HEK293 (cell line): ENCODE measurements around the gene AKAP8.
"Not testable (repeated sequence)": the region's sequence is repeated elsewhere in the genome, so short reads cannot be mapped to it uniquely, and the experiment has no call there.

Experiments used
- CTCF ChIA-PET: fragments of 350-600 bp; formaldehyde crosslinking; extraction: SDS; loops from one replicate; lab custom pipeline; 2021; ENCODE audit warnings: antibody characterized with exemption; lab: Yijun Ruan, JAX
- POLR2A ChIA-PET: fragments of 300-600 bp; formaldehyde crosslinking; extraction: SDS; loops from one replicate; lab custom pipeline; 2020; ENCODE audit warnings: antibody characterized with exemption, inconsistent platforms; lab: Yijun Ruan, JAX
- H3K27ac ChIP-seq: fragments of 200-500 bp; sonication (Bioruptor generic); 2 replicates; pipeline ENCODE4 v1.5.1; 2014; ENCODE audit warnings: low read depth, low read length, control low read depth, inconsistent platforms; ENCODE audit errors: extremely low read depth
- H3K36me3 ChIP-seq, 2 experiments: fragments of 200-500 bp in 1 of 2; sonication (Bioruptor generic) in 1 of 2; 1 replicate in 1 of 2; 2 replicates in 1 of 2; pipeline ENCODE4 v1.5.1; 2014 to 2017; ENCODE audit warnings: inconsistent platforms in 2 of 2, low read length in 2 of 2; ENCODE audit not compliant: control insufficient read depth in 2 of 2, insufficient read depth in 1 of 2
- H3K4me1 ChIP-seq: fragments of 200-500 bp; sonication (Bioruptor generic); 2 replicates; pipeline ENCODE4 v1.5.1; 2014; ENCODE audit warnings: mild to moderate bottlenecking, low read length, inconsistent platforms; ENCODE audit not compliant: control insufficient read depth, insufficient read depth
- H3K4me3 ChIP-seq: 2 replicates; pipeline ENCODE4 v1.5.1; 2011; ENCODE audit warnings: low read depth, mild to moderate bottlenecking, control low read depth, low read length, moderate library complexity
- H3K9me3 ChIP-seq: fragments of 200-500 bp; sonication (Bioruptor generic); 2 replicates; pipeline ENCODE4 v1.5.1; 2014; ENCODE audit warnings: low read depth, low read length, inconsistent platforms; ENCODE audit not compliant: control insufficient read depth, insufficient read depth
- EGR2 ChIP-seq: fragments of 450-650 bp; formaldehyde crosslinking; IDR thresholded peaks from 2 replicates; pipeline ENCODE4 v1.5.1; 2016; ENCODE audit warnings: low read depth, missing biosample characterization, missing genetic modification characterization
- KLF8 ChIP-seq: fragments of 450-650 bp; formaldehyde crosslinking; IDR thresholded peaks from 2 replicates; pipeline ENCODE4 v1.5.1; 2016; ENCODE audit warnings: missing biosample characterization, missing genetic modification characterization
- OSR2 ChIP-seq: fragments of 450-650 bp; formaldehyde crosslinking; IDR thresholded peaks from 2 replicates; pipeline ENCODE4 v1.5.1; 2016; ENCODE audit warnings: missing biosample characterization, missing genetic modification characterization
- PRDM1 ChIP-seq: fragments of 450-650 bp; formaldehyde crosslinking; IDR thresholded peaks from 2 replicates; pipeline ENCODE4; 2016; ENCODE audit warnings: missing biosample characterization, missing genetic modification characterization
- SCRT1 ChIP-seq: fragments of 450-650 bp; formaldehyde crosslinking; IDR thresholded peaks from 2 replicates; pipeline ENCODE4 v1.5.1; 2016; ENCODE audit warnings: missing biosample characterization, missing genetic modification characterization, borderline replicate concordance
- SP7 ChIP-seq: fragments of 450-650 bp; formaldehyde crosslinking; IDR thresholded peaks from 2 replicates; pipeline ENCODE4 v1.5.1; 2016; ENCODE audit warnings: missing biosample characterization, missing genetic modification characterization
- TRIM28 ChIP-seq: IDR thresholded peaks from 2 replicates; pipeline ENCODE4 v1.6.1; 2011; ENCODE audit warnings: low read length, control low read depth, borderline replicate concordance
- WT1 ChIP-seq: fragments of 450-650 bp; formaldehyde crosslinking; IDR thresholded peaks from 2 replicates; pipeline ENCODE4 v1.5.1; 2016; ENCODE audit warnings: missing biosample characterization, missing genetic modification characterization
- ZBTB17 ChIP-seq: fragments of 450-650 bp; formaldehyde crosslinking; IDR thresholded peaks from 2 replicates; pipeline ENCODE4 v1.5.1; 2016; ENCODE audit warnings: missing biosample characterization, missing genetic modification characterization
- ZEB2 ChIP-seq: fragments of 450-650 bp; formaldehyde crosslinking; IDR thresholded peaks from 2 replicates; pipeline ENCODE4 v1.5.1; 2016; ENCODE audit warnings: missing biosample characterization, missing genetic modification characterization
- ZNF121 ChIP-seq: fragments of 450-650 bp; formaldehyde crosslinking; IDR thresholded peaks from 2 replicates; pipeline ENCODE4 v1.5.1; 2016; ENCODE audit warnings: missing biosample characterization, missing genetic modification characterization
- ZNF335 ChIP-seq: fragments of 450-650 bp; formaldehyde crosslinking; conservative IDR thresholded peaks from 2 replicates; pipeline ENCODE4 v1.5.1; 2016; ENCODE audit warnings: missing biosample characterization, missing genetic modification characterization
- ZNF366 ChIP-seq: fragments of 450-650 bp; formaldehyde crosslinking; conservative IDR thresholded peaks from 2 replicates; pipeline ENCODE4 v1.5.1; 2016; ENCODE audit warnings: missing biosample characterization, missing genetic modification characterization
- ZNF561 ChIP-seq: fragments of 450-650 bp; IDR thresholded peaks from 2 replicates; pipeline ENCODE4 v1.5.1; 2018; ENCODE audit warnings: missing biosample characterization, missing genetic modification characterization, borderline replicate concordance
- ZNF600 ChIP-seq: fragments of 450-650 bp; formaldehyde crosslinking; IDR thresholded peaks from 2 replicates; pipeline ENCODE4 v1.5.1; 2016; ENCODE audit warnings: missing biosample characterization, missing genetic modification characterization
- ZNF654 ChIP-seq: fragments of 450-650 bp; formaldehyde crosslinking; IDR thresholded peaks from 2 replicates; pipeline ENCODE4 v1.5.1; 2016; ENCODE audit warnings: low read depth, missing biosample characterization, missing genetic modification characterization
- ZNF791 ChIP-seq: fragments of 450-650 bp; formaldehyde crosslinking; IDR thresholded peaks from 2 replicates; pipeline ENCODE4 v1.5.1; 2016; ENCODE audit warnings: missing biosample characterization, missing genetic modification characterization
- ZNF792 ChIP-seq: fragments of 450-650 bp; formaldehyde crosslinking; IDR thresholded peaks from 2 replicates; pipeline ENCODE4 v1.5.1; 2016; ENCODE audit warnings: missing biosample characterization, missing genetic modification characterization
- ZXDB ChIP-seq: fragments of 450-650 bp; formaldehyde crosslinking; IDR thresholded peaks from 2 replicates; pipeline ENCODE4 v1.5.1; 2016; ENCODE audit warnings: missing biosample characterization, missing genetic modification characterization
- TF ChIP-seq, protein P1 (sequence below): fragments of 450-650 bp; IDR thresholded peaks from 2 replicates; pipeline ENCODE4 v1.5.1; 2018; ENCODE audit warnings: missing biosample characterization, mild to moderate bottlenecking, missing genetic modification characterization
- TF ChIP-seq, protein P2 (sequence below): fragments of 450-650 bp; formaldehyde crosslinking; IDR thresholded peaks from 2 replicates; pipeline ENCODE4 v1.5.1; 2016; ENCODE audit warnings: missing biosample characterization, missing genetic modification characterization
- TF ChIP-seq, protein P3 (sequence below): fragments of 450-650 bp; formaldehyde crosslinking; IDR thresholded peaks from 2 replicates; pipeline ENCODE4 v1.5.1; 2016; ENCODE audit warnings: missing biosample characterization, missing genetic modification characterization
- TF ChIP-seq, protein P4 (sequence below): fragments of 450-650 bp; IDR thresholded peaks from 2 replicates; pipeline ENCODE4 v1.5.1; 2018; ENCODE audit warnings: missing biosample characterization, missing genetic modification characterization
- TF ChIP-seq, protein P5 (sequence below): fragments of 450-650 bp; formaldehyde crosslinking; IDR thresholded peaks from 2 replicates; pipeline ENCODE4 v1.5.1; 2016; ENCODE audit warnings: missing biosample characterization, missing genetic modification characterization

AKAP8 gene

DNA sequence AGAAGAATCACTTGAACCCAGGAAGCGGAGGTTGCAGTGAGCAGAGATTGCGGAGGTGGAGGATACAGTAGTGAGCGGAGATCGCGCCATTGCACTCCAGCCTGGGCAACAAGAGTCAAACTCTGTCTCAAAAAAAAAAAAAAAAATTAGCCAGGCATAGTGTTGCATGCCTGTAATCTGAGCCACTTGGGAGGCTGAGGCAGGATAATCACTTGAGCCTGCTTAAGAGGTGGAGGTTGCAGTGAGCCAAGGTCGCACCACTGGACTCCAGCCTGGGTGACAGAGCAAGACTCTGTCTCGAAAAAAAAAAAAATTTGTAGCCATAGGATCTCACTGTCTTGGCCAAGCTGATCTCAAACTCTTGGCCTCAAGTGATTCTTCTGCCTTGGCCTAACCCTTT, 43.6 kb downstream of the AKAP8 start:
- CTCF ChIA-PET: interaction anchor here (0.6 kb wide), 1 partner anchor 22 kb away, joined by 5 read pairs; no protein-coding TSS in a partner anchor
- H3K4me1 ChIP-seq, H3K36me3 ChIP-seq, H3K4me3 ChIP-seq, H3K27ac ChIP-seq, POLR2A ChIA-PET, H3K9me3 ChIP-seq: not testable (repeated sequence)
- TF ChIP-seq ZNF600 (tag by site-specific recombination) (0 out of 2 replicates have a peak, but pooled peaks have one; percentile 42), KLF8 (tag by site-specific recombination) (0 out of 2 replicates have a peak, but pooled peaks have one; percentile 31), WT1 (peak; percentile 84), ZNF121 (tag by site-specific recombination) (peak; percentile 76), ZNF335 (tag by site-specific recombination) (peak; percentile 14; the same call in 1 of the 2 replicates), SCRT1 (tag by site-specific recombination) (peak; percentile 56; the same call in 1 of the 2 replicates), ZBTB17 (peak; percentile 71)
- TF ChIP-seq, protein P1, sequence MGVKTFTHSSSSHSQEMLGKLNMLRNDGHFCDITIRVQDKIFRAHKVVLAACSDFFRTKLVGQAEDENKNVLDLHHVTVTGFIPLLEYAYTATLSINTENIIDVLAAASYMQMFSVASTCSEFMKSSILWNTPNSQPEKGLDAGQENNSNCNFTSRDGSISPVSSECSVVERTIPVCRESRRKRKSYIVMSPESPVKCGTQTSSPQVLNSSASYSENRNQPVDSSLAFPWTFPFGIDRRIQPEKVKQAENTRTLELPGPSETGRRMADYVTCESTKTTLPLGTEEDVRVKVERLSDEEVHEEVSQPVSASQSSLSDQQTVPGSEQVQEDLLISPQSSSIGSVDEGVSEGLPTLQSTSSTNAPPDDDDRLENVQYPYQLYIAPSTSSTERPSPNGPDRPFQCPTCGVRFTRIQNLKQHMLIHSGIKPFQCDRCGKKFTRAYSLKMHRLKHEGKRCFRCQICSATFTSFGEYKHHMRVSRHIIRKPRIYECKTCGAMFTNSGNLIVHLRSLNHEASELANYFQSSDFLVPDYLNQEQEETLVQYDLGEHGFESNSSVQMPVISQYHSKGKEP: 0 out of 2 replicates have a peak, but pooled peaks have one; percentile 46
- TF ChIP-seq, protein P2, sequence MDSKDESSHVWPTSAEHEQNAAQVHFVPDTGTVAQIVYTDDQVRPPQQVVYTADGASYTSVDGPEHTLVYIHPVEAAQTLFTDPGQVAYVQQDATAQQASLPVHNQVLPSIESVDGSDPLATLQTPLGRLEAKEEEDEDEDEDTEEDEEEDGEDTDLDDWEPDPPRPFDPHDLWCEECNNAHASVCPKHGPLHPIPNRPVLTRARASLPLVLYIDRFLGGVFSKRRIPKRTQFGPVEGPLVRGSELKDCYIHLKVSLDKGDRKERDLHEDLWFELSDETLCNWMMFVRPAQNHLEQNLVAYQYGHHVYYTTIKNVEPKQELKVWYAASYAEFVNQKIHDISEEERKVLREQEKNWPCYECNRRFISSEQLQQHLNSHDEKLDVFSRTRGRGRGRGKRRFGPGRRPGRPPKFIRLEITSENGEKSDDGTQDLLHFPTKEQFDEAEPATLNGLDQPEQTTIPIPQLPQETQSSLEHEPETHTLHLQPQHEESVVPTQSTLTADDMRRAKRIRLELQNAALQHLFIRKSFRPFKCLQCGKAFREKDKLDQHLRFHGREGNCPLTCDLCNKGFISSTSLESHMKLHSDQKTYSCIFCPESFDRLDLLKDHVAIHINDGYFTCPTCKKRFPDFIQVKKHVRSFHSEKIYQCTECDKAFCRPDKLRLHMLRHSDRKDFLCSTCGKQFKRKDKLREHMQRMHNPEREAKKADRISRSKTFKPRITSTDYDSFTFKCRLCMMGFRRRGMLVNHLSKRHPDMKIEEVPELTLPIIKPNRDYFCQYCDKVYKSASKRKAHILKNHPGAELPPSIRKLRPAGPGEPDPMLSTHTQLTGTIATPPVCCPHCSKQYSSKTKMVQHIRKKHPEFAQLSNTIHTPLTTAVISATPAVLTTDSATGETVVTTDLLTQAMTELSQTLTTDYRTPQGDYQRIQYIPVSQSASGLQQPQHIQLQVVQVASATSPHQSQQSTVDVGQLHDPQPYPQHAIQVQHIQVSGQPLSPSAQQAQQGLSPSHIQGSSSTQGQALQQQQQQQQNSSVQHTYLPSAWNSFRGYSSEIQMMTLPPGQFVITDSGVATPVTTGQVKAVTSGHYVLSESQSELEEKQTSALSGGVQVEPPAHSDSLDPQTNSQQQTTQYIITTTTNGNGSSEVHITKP: peak; percentile 70

DNA sequence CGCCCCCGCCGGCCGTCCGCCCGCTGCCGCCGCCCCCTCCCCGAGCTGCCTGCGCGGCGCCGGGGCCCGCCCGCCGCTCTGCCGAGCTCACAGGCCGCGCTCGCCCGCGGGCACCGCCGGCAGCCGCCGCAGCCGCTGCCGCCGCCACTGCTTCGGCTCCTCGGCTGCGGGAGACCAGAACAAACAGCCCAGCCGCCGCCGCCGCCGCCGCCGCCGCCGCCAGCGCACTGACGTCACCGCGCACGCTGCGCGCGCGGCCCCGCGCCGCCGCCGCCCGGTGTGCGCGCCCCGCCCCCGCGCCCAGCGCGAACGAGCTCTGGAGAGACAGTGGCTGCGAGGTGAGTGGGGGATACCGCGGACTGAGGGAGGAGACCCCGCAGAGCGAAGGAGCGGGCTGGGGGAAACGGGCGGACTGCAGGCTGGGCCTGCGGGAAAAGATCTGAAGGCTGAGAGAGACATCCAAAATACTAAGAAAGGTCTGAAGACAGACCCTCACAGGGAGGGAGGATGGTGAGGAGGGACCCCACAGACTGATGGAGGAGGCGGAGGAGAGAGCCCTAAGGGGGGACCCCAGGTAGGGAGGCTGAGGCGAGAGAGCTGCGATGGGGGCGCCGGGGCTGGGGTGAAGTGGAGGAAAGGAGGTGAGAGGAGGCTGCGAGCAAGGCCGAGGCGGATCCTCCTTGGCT, 47.1 kb downstream of the AKAP8 start, which contains the start of gene BRD4:
TSS of gene BRD4 (minus strand) at position 229 of the 686 bp plus-strand sequence. CDS start 59,440 bp downstream, outside the sequence.
- peaks cover 23% of the 10 kb centered on the region for H3K4me1 ChIP-seq
- ChIA-PET CTCF (no interaction called here), POLR2A (interaction anchor here (0.5 to 1.7 kb wide), 7 partner anchors 15 to 87 kb away, joined by 3 to 6 read pairs (median 4); partner anchors contain the start of genes AKAP8 and AKAP8L)
- TF ChIP-seq EGR2 (tag by site-specific recombination): peak; percentile 34; the same call in 1 of the 2 replicates
- 0 out of 2 replicates have a peak, but pooled peaks have one; percentile 28 for TF ChIP-seq ZEB2 (tag by site-specific recombination)
- TF ChIP-seq ZNF654 (tag by site-specific recombination): no peak
- TF ChIP-seq ZNF366 (tag by site-specific recombination): peak; percentile 22; the same call in 1 of the 2 replicates
- TF ChIP-seq, protein P3, sequence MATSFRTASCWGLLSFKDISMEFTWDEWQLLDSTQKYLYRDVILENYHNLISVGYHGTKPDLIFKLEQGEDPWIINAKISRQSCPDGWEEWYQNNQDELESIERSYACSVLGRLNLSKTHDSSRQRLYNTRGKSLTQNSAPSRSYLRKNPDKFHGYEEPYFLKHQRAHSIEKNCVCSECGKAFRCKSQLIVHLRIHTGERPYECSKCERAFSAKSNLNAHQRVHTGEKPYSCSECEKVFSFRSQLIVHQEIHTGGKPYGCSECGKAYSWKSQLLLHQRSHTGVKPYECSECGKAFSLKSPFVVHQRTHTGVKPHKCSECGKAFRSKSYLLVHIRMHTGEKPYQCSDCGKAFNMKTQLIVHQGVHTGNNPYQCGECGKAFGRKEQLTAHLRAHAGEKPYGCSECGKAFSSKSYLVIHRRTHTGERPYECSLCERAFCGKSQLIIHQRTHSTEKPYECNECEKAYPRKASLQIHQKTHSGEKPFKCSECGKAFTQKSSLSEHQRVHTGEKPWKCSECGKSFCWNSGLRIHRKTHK (tag by site-specific recombination): no peak
- TF ChIP-seq PRDM1 (tag by site-specific recombination): no peak
- no peak for TF ChIP-seq OSR2 (tag by site-specific recombination)
- no peak for TF ChIP-seq ZNF792 (tag by site-specific recombination)
- TF ChIP-seq, protein P4, sequence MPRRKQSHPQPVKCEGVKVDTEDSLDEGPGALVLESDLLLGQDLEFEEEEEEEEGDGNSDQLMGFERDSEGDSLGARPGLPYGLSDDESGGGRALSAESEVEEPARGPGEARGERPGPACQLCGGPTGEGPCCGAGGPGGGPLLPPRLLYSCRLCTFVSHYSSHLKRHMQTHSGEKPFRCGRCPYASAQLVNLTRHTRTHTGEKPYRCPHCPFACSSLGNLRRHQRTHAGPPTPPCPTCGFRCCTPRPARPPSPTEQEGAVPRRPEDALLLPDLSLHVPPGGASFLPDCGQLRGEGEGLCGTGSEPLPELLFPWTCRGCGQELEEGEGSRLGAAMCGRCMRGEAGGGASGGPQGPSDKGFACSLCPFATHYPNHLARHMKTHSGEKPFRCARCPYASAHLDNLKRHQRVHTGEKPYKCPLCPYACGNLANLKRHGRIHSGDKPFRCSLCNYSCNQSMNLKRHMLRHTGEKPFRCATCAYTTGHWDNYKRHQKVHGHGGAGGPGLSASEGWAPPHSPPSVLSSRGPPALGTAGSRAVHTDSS (tag by site-specific recombination): 0 out of 2 replicates have a peak, but pooled peaks have one; percentile 8
- no peak for TF ChIP-seq ZNF791 (tag by site-specific recombination)
- TF ChIP-seq ZXDB (tag by site-specific recombination): peak; percentile 68; the same call in 1 of the 2 replicates
- TF ChIP-seq ZNF561 (tag by site-specific recombination): no peak
- 0 out of 2 replicates have a peak, but pooled peaks have one; percentile 19 for TF ChIP-seq SP7
- TF ChIP-seq TRIM28: no peak
- TF ChIP-seq, protein P5, sequence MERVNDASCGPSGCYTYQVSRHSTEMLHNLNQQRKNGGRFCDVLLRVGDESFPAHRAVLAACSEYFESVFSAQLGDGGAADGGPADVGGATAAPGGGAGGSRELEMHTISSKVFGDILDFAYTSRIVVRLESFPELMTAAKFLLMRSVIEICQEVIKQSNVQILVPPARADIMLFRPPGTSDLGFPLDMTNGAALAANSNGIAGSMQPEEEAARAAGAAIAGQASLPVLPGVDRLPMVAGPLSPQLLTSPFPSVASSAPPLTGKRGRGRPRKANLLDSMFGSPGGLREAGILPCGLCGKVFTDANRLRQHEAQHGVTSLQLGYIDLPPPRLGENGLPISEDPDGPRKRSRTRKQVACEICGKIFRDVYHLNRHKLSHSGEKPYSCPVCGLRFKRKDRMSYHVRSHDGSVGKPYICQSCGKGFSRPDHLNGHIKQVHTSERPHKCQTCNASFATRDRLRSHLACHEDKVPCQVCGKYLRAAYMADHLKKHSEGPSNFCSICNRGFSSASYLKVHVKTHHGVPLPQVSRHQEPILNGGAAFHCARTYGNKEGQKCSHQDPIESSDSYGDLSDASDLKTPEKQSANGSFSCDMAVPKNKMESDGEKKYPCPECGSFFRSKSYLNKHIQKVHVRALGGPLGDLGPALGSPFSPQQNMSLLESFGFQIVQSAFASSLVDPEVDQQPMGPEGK (tag by site-specific recombination): peak; percentile 29; the same call in 1 of the 2 replicates
- peak; percentile 43 for TF ChIP-seq ZNF335 (tag by site-specific recombination)

More for the DNA sequence above, 47.1 kb downstream of the AKAP8 start, which contains the start of gene BRD4:
- H3K36me3 ChIP-seq: no peaks in the 10 kb centered on the region; a peak in 1 of 3 replicates
- no peaks in the 10 kb centered on the region for H3K9me3 ChIP-seq
- H3K4me3 ChIP-seq: peak within 1 kb of the TSS; percentile 98
- peak within 1 kb of the TSS; percentile 94 for H3K27ac ChIP-seq
